ENCODE measurements around the gene OSCP1.

The OSCP1 gene

DNA sequence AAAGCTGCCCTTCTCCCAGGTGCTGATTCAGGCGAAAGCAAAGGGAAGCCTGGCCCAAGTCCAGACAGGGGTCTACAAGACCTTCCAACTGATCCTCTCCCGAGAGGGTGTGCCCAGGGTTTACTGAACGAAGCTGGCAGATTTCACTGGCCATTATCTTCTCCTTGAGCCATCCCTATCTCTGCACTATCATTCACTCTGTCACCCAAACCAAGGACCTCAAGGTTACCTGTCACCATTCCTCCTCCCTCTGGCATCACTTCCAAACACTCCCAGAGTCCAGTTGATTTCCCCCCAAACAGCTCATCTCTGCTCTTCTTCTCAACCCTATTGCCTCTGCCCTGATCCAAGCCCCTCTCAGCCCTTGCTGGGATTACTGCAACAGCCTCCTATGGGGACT, 69.5 kb downstream of the OSCP1 start:
- DNase-seq = no peak

DNA sequence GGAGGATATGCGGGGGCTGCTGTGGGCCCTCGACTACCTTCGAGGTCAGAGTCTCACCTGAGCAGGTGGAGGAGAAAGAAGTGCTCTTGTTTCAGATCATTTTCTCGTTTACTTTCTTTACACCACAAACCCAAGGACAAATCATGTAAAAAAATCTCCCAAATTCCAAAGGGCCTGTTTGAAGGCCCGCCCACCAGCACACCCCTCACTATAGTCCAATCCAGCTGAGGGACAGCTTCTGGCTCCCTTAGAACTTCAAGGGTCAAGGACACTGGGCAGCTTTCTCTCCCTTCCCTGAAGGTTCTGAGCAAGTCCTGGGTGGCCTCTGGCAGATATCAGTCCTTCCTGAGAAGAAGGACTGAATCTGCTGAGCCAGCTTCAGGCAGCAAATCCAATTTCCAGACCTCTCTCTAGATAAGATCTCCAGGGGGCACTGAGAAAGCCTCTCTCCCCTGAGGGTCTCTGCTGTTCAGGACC, 70.1 kb downstream of the OSCP1 start:
- DNase-seq = no peak

DNA sequence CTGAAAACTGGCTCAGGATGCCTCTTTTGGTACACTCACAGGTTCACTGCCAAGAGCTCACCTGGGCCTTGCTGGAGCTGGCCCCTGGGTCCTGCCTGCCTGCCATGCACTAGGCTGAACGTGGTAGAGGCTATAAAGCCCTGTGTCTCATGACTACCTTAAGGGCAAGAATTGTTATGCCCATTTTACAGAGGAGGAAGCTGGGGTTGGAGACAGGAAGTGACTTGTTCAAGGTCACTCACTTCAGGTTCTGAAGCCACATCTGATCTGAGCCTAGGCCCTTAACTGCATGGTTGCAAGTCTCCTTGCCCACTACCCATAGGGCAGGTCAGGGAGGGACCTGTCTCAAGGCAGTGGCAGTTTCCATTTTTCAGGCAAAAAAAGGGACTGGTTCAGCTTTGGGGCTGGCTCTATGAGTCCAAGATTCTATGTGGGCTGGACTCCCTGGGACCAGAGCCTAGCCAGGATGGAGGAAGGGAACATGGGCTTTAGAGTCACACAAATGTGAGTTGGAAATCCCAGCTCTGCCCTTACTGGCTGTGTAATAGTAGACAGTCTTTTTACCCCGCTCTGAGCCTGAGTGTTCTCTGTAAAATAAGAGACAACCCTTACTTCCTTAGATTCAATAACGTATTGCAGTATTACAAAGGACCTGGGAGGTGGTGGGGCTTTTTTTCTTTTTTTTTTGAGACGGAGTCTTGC, 72.3 kb downstream of the OSCP1 start:
- no peak for DNase-seq

DNA sequence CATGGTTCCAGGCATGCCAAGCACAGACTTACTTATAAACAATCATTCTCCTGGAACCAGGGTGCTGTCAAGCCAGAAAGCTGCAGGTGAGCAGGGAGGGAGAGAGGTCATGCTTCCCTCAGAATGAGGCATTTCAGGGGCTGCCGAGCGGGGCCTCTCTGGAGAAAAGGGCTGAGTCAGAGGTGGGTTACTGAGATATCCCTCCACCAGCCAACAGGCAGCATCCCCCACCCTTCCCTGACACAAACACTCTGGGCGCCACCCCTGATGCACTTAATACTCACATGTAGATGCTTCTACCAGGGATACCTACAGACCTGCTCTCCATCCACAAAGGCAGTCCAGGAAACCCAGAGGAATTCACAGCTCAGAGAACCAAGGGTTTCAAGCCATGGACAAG, 77.6 kb downstream of the OSCP1 start:
- no peak for DNase-seq

DNA sequence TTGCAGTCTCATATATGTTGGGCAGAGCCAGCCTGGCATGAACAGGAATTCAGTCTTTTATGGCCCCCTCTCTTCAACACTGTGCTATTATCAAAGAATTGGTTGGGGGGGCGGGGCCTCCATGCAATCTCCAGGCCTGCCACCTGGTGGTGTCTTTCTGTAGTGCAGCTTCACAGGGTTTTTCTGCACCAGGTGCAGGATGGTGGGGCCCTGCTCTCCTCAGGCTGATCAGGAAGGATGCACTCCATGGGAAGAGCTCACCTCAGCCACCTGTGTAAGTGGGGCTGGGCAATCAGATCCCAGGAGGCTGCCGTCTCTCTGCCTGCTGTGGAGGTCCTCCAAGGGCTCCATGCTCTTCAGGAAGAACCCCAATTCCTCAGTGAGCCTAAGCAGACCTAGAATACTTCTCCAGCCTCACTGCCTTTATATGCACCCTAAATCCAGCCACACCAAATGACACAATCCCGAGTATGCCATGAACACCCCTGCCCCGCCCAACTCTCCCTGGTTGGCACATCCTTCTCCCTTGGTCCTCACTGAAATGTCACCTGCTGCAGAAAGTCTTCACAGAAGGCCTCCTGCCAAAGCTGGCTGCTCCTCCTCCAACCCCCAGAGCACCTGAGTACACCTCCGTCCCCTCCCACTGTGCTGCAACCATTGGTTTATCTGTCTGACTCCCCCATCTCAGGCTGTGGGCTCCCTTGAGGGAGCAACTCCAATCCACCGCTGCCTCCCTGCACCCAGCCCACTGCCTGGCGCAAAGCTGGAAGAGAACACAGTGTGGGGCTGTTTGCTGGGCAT, 81.0 kb downstream of the OSCP1 start:
- DNase-seq = peak; percentile 75
